AG04449 (cell line): ENCODE results near the gene ADAMTS14.
"Not testable (repeated sequence)": the region's sequence is repeated elsewhere in the genome, so short reads cannot be mapped to it uniquely, and the experiment has no call there.

Source experiments
- CTCF ChIA-PET: fragments of 350-600 bp; formaldehyde crosslinking; extraction: SDS; loops from one replicate; lab custom pipeline; 2021; ENCODE audit warnings: antibody characterized with exemption; lab: Yijun Ruan, JAX
- POLR2A ChIA-PET: fragments of 400-600, 350-600 bp; formaldehyde crosslinking; extraction: SDS; loops from one replicate; lab custom pipeline; 2020; ENCODE audit warnings: antibody characterized with exemption, inconsistent platforms; lab: Yijun Ruan, JAX
- DNase-seq: peaks from one replicate; pipeline ENCODE4 v3.0.0-alpha.2; 2010; ENCODE audit warnings: low read depth, low spot score
- H3K4me3 ChIP-seq: 2 replicates; pipeline ENCODE4 v1.5.1; 2011; ENCODE audit warnings: low read depth, mild to moderate bottlenecking, control low read depth, low read length
- TF ChIP-seq, protein P1 (sequence below): IDR thresholded peaks from one replicate; pipeline ENCODE4 v1.5.1; 2011; ENCODE audit warnings: mild to moderate bottlenecking, moderate library complexity, low read length, control low read depth, inconsistent platforms; ENCODE audit not compliant: insufficient read depth; ENCODE audit errors: missing control alignments

The ADAMTS14 gene

DNA sequence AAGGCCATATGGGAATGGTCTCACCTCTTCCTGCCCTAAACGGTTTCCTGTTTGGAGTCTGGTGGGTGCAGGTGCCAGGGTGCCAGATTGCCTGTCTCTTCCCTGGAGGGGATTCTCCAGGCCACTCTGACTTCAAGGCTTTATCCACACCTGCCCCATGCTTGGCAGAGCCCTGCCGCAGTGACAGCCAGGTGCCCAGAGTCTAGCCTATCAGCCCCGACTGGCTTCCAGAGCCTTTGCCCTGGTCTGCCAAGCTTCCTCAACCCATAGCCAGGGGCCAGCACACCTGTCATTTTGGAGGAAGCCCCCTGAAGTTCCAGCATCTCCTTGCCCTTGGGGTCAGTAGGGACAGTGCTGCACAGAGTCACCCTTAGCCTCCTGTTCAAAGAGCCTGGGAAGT is 91.3 kb downstream of the ADAMTS14 start:
- TF ChIP-seq, protein P1, sequence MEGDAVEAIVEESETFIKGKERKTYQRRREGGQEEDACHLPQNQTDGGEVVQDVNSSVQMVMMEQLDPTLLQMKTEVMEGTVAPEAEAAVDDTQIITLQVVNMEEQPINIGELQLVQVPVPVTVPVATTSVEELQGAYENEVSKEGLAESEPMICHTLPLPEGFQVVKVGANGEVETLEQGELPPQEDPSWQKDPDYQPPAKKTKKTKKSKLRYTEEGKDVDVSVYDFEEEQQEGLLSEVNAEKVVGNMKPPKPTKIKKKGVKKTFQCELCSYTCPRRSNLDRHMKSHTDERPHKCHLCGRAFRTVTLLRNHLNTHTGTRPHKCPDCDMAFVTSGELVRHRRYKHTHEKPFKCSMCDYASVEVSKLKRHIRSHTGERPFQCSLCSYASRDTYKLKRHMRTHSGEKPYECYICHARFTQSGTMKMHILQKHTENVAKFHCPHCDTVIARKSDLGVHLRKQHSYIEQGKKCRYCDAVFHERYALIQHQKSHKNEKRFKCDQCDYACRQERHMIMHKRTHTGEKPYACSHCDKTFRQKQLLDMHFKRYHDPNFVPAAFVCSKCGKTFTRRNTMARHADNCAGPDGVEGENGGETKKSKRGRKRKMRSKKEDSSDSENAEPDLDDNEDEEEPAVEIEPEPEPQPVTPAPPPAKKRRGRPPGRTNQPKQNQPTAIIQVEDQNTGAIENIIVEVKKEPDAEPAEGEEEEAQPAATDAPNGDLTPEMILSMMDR: no peak
- ChIA-PET POLR2A (no interaction called here), CTCF (interaction anchor here (1.0 to 10.7 kb wide), 5 partner anchors 19 to 214 kb away, joined by 3 to 155 read pairs (median 93); no protein-coding TSS in a partner anchor)
- DNase-seq: no peak
- H3K4me3 ChIP-seq: no peak overlapping the region

DNA sequence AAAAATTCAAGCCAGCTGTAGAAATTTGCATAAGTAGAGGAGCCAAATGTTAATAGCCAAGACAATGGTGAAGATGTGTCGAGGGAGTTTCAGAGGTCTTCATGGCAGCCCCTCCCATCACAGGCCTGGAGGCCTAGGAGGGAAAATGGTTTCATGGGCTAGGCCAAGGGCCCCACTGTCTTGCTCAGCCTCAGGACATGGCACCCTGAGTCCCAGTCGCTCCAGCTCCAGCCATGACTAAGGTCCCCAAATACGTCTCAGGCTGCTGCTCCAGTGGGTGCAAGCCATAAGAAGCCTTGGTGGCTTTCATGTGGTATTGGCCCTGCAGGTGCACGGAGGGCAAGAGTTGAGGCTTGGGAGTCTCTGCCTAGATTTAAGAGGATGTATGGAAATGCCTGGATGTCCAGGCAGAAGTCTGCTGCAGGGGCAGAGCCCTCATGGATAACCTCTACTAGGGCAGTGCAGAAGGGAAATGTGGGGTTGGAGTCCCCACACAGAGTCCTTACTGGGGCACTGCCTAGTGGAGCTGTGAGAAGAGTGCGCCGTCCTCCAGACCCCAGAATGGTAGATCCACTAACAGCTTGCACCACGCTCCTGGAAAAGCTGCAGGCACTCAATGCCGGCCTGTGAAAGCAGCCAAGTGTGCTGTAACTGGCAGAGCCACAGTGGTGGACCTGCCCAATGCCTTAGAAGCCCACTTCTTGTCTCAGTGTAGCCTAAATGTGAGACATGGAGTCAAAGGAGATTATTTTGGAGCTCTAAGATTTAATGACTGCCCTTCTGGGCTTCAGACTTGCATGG is 93.7 kb downstream of the ADAMTS14 start:
- POLR2A ChIA-PET: no interaction called here
- no peak for DNase-seq
- no peak overlapping the region for H3K4me3 ChIP-seq
- CTCF ChIA-PET: interaction anchor here (0.9 to 3.9 kb wide), 3 partner anchors 207 to 304 kb away, joined by 3 to 21 read pairs (median 3); no protein-coding TSS in a partner anchor
- TF ChIP-seq, protein P1: no peak

DNA sequence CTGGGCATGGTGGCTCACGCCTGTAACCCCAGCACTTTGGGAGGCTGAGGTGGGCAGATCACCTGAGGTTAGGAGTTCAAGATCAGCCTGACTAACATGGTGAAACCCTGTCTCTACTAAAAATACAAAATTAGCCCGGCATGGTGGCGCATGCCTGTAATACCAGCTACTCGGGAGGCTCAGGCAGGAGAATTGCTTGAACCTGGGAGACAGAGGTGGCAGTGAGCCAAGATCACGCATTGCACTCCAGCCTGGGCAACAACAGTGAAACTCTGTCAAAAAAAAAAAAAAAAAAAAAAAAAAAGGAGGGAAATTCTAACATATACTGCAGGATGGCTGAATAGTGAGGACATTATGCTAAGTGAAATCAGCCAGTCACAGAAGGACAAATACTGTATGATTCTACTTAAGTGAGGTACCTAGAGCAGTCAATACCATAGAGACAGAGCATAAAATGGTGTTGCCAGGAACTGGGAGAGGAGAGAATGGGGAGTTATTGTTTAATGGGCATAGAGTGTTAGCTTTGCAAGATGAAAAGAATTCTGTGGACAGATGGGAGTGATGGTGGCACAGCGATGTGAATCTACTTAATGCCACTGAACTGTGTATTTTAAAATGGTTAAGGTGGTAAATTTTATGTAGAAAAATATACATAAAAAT is 95.8 kb downstream of the ADAMTS14 start:
- POLR2A ChIA-PET, DNase-seq, H3K4me3 ChIP-seq: not testable (repeated sequence)
- CTCF ChIA-PET: interaction anchor here (1.1 to 3.9 kb wide), 2 partner anchors 9 to 218 kb away, joined by 8 to 21 read pairs; no protein-coding TSS in a partner anchor

GRCh38 chr10:70769121-70769520 is 96.8 kb downstream of the ADAMTS14 start:
- POLR2A ChIA-PET: no interaction called here
- no peak overlapping the region for H3K4me3 ChIP-seq
- CTCF ChIA-PET: interaction anchor here (1.6 to 2.0 kb wide), 2 partner anchors 110 to 112 kb away, joined by 4 to 6 read pairs; no protein-coding TSS in a partner anchor
- no peak for DNase-seq
- TF ChIP-seq, protein P1: no peak

GRCh38 chr10:70770001-70770400 is 97.7 kb downstream of the ADAMTS14 start:
- no peak overlapping the region for H3K4me3 ChIP-seq
- DNase-seq: no peak
- TF ChIP-seq, protein P1: no peak
- POLR2A ChIA-PET: no interaction called here
- CTCF ChIA-PET: interaction anchor here (0.7 to 2.8 kb wide), 7 partner anchors 8 to 218 kb away, joined by 3 to 12 read pairs (median 4); no protein-coding TSS in a partner anchor

- H3K4me3 ChIP-seq, DNase-seq: not testable (repeated sequence)
- ChIA-PET POLR2A (interaction anchor here (0.6 kb wide), 1 partner anchor 173 kb away, joined by 3 read pairs; no protein-coding TSS in a partner anchor), CTCF (interaction anchor here (0.7 to 2.8 kb wide), 7 partner anchors 9 to 219 kb away, joined by 3 to 12 read pairs (median 4); no protein-coding TSS in a partner anchor)
Measured at GRCh38 chr10:70770516-70770915, 98.2 kb downstream of the ADAMTS14 start.
